Adrenal gland (tissue), 5 donors: ENCODE results near the gene SUPT6H.

Experiments
- CTCF ChIP-seq, 6 experiments: fragments of 450-650 bp in 4 of 6; fragments of 200-600 bp in 2 of 6; sonication (generic) in 1 of 6; IDR thresholded peaks; 1 replicate in 5 of 6; 2 replicates in 1 of 6; pipeline versions ENCODE4 v1.5.1 to v1.8.0; 2016 to 2021; ENCODE audit warnings: antibody characterized with exemption in 6 of 6, mild to moderate bottlenecking in 2 of 6, moderate library complexity in 1 of 6
- POLR2A ChIP-seq, 2 donors: fragments of 450-650 bp; IDR thresholded peaks; one replicate each; pipeline ENCODE4 v1.6.1; 2017; ENCODE audit warnings: antibody characterized with exemption in 2 of 2, mild to moderate bottlenecking in 2 of 2, moderate library complexity in 1 of 2
- donor health status: DM: no; HTN: no; CAD: no.

DNA sequence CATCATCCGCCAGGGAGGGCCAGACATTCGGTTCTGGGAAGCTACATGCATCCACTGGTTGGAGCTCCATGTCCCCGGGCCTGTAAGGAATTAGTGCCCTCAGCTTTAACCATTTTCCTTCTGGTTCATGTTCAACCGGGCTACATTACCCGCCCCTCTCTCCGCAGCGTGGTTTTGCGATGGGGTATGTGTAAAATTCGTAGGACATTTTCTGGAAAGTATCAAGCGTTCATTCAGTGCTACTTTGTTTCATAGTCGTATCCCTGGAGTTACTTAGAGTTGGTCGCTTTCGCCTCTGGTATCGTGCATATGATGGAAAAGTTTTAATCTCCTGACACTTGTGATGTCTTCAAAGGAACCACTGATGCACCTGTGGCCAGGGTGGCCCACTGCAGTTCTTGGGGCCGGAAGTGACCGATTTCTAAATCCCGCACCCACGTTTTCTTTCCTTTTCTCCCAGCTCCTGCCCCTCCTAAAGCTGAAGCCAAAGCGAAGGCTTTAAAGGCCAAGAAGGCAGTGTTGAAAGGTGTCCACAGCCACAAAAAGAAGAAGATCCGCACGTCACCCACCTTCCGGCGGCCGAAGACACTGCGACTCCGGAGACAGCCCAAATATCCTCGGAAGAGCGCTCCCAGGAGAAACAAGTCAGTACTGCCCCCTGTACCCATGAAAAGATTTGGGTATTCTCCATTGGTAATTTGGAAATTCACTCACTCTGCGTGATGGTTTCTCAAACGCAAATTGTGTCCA is 58.4 kb downstream of the SUPT6H start:
- TF ChIP-seq CTCF (IDR thresholded peaks at IDR 0.05) (peak in 2 of 6 experiments; percentile 18 to 25), POLR2A (IDR thresholded peaks at IDR 0.05) (peak in 1 of 2 donors; percentile 6)
